Parathyroid adenoma (tissue), 2 donors: ENCODE data around the gene PIGS.
"Not testable (repeated sequence)": the region's sequence is repeated elsewhere in the genome, so short reads cannot be mapped to it uniquely, and the experiment has no call there.

Experiments used
- H2AFZ ChIP-seq: fragments of 300-600 bp; sonication (generic); one replicate; pipeline ENCODE4 v1.7.0; 2017; ENCODE audit warnings: antibody characterized with exemption, mild to moderate bottlenecking
- H3K27ac ChIP-seq: fragments of 300-600 bp; sonication (generic); one replicate; pipeline ENCODE4 v1.7.0; 2017
- H3K27me3 ChIP-seq: fragments of 300-600 bp; sonication (generic); one replicate; pipeline ENCODE4 v1.7.0; 2017; ENCODE audit warnings: low read length; ENCODE audit not compliant: control insufficient read depth, insufficient read depth
- H3K36me3 ChIP-seq: fragments of 300-600 bp; sonication (generic); one replicate; pipeline ENCODE4 v1.7.0; 2017; ENCODE audit warnings: low read length; ENCODE audit not compliant: control insufficient read depth, insufficient read depth
- H3K4me1 ChIP-seq: fragments of 300-600 bp; sonication (generic); one replicate; pipeline ENCODE4 v1.7.0; 2017; ENCODE audit warnings: control low read depth
- H3K4me2 ChIP-seq: fragments of 300-600 bp; sonication (generic); one replicate; pipeline ENCODE4 v1.7.0; 2017; ENCODE audit warnings: low read length
- H3K4me3 ChIP-seq: fragments of 300-600 bp; sonication (generic); one replicate; pipeline ENCODE4 v1.7.0; 2017; ENCODE audit warnings: low read depth, low read length
- H3K79me2 ChIP-seq: fragments of 300-600 bp; sonication (generic); one replicate; pipeline ENCODE4 v1.7.0; 2017; ENCODE audit warnings: control low read depth
- H3K9ac ChIP-seq: fragments of 300-600 bp; sonication (generic); one replicate; pipeline ENCODE4 v1.7.0; 2017; ENCODE audit warnings: mild to moderate bottlenecking
- H3K9me3 ChIP-seq: fragments of 300-600 bp; sonication (generic); one replicate; pipeline ENCODE4 v1.7.0; 2017; ENCODE audit warnings: low read length; ENCODE audit not compliant: control insufficient read depth
- CTCF ChIP-seq: fragments of 300-600 bp; sonication (generic); IDR thresholded peaks from one replicate; pipeline ENCODE4 v1.7.0; 2017; ENCODE audit warnings: antibody characterized with exemption, mild to moderate bottlenecking
- donor health status: primary hyperparathyroidism.

Gene PIGS

GRCh38 chr17:28524476-28525424, 46.6 kb downstream of the PIGS start:
- H3K4me2 ChIP-seq = no peak overlapping the region
- H3K4me1 ChIP-seq = peaks cover 21% of the 10 kb centered on the region
- no peaks in the 10 kb centered on the region for H3K36me3 ChIP-seq
- no peak for TF ChIP-seq CTCF
- H3K27me3 ChIP-seq = no peaks in the 10 kb centered on the region
- no peak overlapping the region for H3K27ac ChIP-seq
- H2AFZ ChIP-seq = peak overlapping the region; percentile 48
- no peaks in the 10 kb centered on the region for H3K79me2 ChIP-seq
- no peaks in the 10 kb centered on the region for H3K9me3 ChIP-seq
- no peak overlapping the region for H3K9ac ChIP-seq
- no peak overlapping the region for H3K4me3 ChIP-seq

GRCh38 chr17:28523876-28524275, 47.4 kb downstream of the PIGS start:
- no peaks in the 10 kb centered on the region for H3K9me3 ChIP-seq
- TF ChIP-seq CTCF = no peak

GRCh38 chr17:28523186-28523585, 48.1 kb downstream of the PIGS start:
- H3K27ac ChIP-seq = no peak overlapping the region
- H3K9ac ChIP-seq = no peak overlapping the region
- H3K9me3 ChIP-seq = no peaks in the 10 kb centered on the region
- no peak overlapping the region for H3K4me2 ChIP-seq
- H3K36me3 ChIP-seq = no peaks in the 10 kb centered on the region
- H3K4me1 ChIP-seq = peaks cover 21% of the 10 kb centered on the region
- TF ChIP-seq CTCF = no peak
- H3K79me2 ChIP-seq = no peaks in the 10 kb centered on the region
- H3K27me3 ChIP-seq = no peaks in the 10 kb centered on the region
- no peak overlapping the region for H2AFZ ChIP-seq
- no peak overlapping the region for H3K4me3 ChIP-seq

More at GRCh38 chr17:28523876-28524275, 47.4 kb downstream of the PIGS start:
- peaks cover 21% of the 10 kb centered on the region for H3K4me1 ChIP-seq
- H3K4me3 ChIP-seq = no peak overlapping the region
- H3K4me2 ChIP-seq = no peak overlapping the region
- H3K9ac ChIP-seq = no peak overlapping the region
- no peak overlapping the region for H3K27ac ChIP-seq
- H3K36me3 ChIP-seq = no peaks in the 10 kb centered on the region
- no peak overlapping the region for H2AFZ ChIP-seq
- H3K27me3 ChIP-seq = no peaks in the 10 kb centered on the region
- H3K79me2 ChIP-seq = no peaks in the 10 kb centered on the region

GRCh38 chr17:28522281-28522680, 49.0 kb downstream of the PIGS start:
- peaks cover 21% of the 10 kb centered on the region for H3K4me1 ChIP-seq
- H3K9me3 ChIP-seq, H3K4me3 ChIP-seq, H2AFZ ChIP-seq, H3K79me2 ChIP-seq, H3K36me3 ChIP-seq, H3K9ac ChIP-seq, H3K27ac ChIP-seq, H3K27me3 ChIP-seq, H3K4me2 ChIP-seq: not testable (repeated sequence)

- no peak overlapping the region for H3K9ac ChIP-seq
- peak overlapping the region; percentile 33 for H3K27ac ChIP-seq
- H3K4me1 ChIP-seq = peaks cover 21% of the 10 kb centered on the region
- no peaks in the 10 kb centered on the region for H3K9me3 ChIP-seq
- TF ChIP-seq CTCF = no peak
- no peak overlapping the region for H3K4me3 ChIP-seq
- H3K36me3 ChIP-seq = no peaks in the 10 kb centered on the region
- H3K79me2 ChIP-seq = no peaks in the 10 kb centered on the region
- peak overlapping the region; percentile 60 for H2AFZ ChIP-seq
- no peaks in the 10 kb centered on the region for H3K27me3 ChIP-seq
- peak overlapping the region; percentile 50 for H3K4me2 ChIP-seq
Observed at GRCh38 chr17:28521311-28522085, 49.8 kb downstream of the PIGS start.
